Hindlimb muscle (tissue), 1 donor: ENCODE data around the gene CNPPD1. TPM values are rescaled to one million over a fixed set of nuclear protein-coding genes. Genes with fewer than 3 reads are reported as not detected.

Experiments used
- DNase-seq: peaks from one replicate; pipeline ENCODE4 v3.0.0-alpha.2; 2013
- polyA plus RNA-seq: library from polyadenylated mRNA; unstranded; fragments of 120-200 nt; gene quantifications from one replicate; pipeline ENCODE4 v1.2.1, GENCODE V29; 2013; ENCODE audit not compliant: insufficient read length

CNPPD1 gene
- polyA plus RNA-seq, 1 donor, result 39.4 TPM

GRCh38 chr2:219178377-219179175 lies 1.9 kb upstream of the CNPPD1 start:
- peak; percentile 25 for DNase-seq

- DNase-seq, result peak; percentile 96
These were observed 1.0 kb upstream of the CNPPD1 start, which contains the start of gene RETREG2 for GRCh38 chr2:219177552-219178376. TSS of gene RETREG2 (plus strand) at chr2:219178275. CDS start at chr2:219178353, 78 bp downstream.

- DNase-seq, result peak; percentile 28
These were observed 552 bp downstream of the CNPPD1 start for GRCh38 chr2:219175928-219176817.

GRCh38 chr2:219175486-219175885 lies 1.2 kb downstream of the CNPPD1 start:
- DNase-seq, result no peak

- no peak for DNase-seq
These were observed 1.9 kb downstream of the CNPPD1 start for GRCh38 chr2:219174801-219175200.

- no peak for DNase-seq
These were observed 2.6 kb downstream of the CNPPD1 start for GRCh38 chr2:219174146-219174545.

- no peak for DNase-seq
These were observed 3.5 kb downstream of the CNPPD1 start for GRCh38 chr2:219173176-219173575.

- DNase-seq, result no peak
These were observed 4.2 kb downstream of the CNPPD1 start for GRCh38 chr2:219172231-219173154.

- peak; percentile 24 for DNase-seq
These were observed 5.5 kb downstream of the CNPPD1 start for GRCh38 chr2:219171231-219171651.

GRCh38 chr2:219169930-219170654 lies 6.6 kb downstream of the CNPPD1 start, which contains the start of gene SLC23A3:
TSS of gene SLC23A3 (minus strand) at chr2:219170029. CDS start at chr2:219169984, 45 bp downstream.
- DNase-seq, result no peak

- DNase-seq, result no peak
These were observed 7.8 kb downstream of the CNPPD1 start for GRCh38 chr2:219168932-219169331.

GRCh38 chr2:219168526-219168925 lies 8.2 kb downstream of the CNPPD1 start:
- no peak for DNase-seq

GRCh38 chr2:219167997-219168396 lies 8.7 kb downstream of the CNPPD1 start:
- no peak for DNase-seq

GRCh38 chr2:219165058-219165911 lies 11.4 kb downstream of the CNPPD1 start:
- DNase-seq, result no peak

- no peak for DNase-seq
These were observed 13.6 kb downstream of the CNPPD1 start for GRCh38 chr2:219163156-219163555.

- no peak for DNase-seq
These were observed 15.6 kb downstream of the CNPPD1 start for GRCh38 chr2:219161097-219161496.

- DNase-seq, result peak; percentile 91
These were observed 16.3 kb downstream of the CNPPD1 start, which contains the start of gene NHEJ1 for GRCh38 chr2:219160186-219161017. TSS of gene NHEJ1 (minus strand) at chr2:219160815. CDS start at chr2:219158362, 2,453 bp downstream.

- no peak for DNase-seq
These were observed 16.9 kb downstream of the CNPPD1 start for GRCh38 chr2:219159771-219160185.
